K562 (cell line): Measurements from ENCODE around the gene ADGRG1. TPM values are rescaled to one million over a fixed set of nuclear protein-coding genes. Genes with fewer than 3 reads are reported as not detected.

Experiments
- ATAC-seq: fragments of 200-7000 bp; cut with Tn5 transposase; 3 replicates; pipeline ENCODE4 v1.9.1; 2020; ENCODE audit warnings: moderate library complexity
- BruUV-seq: library from RNA; stranded (reverse); fragments of 400-500 nt; replicated peaks from 2 replicates; lab custom pipeline; 2021; lab: Mats Ljungman, UMichigan
- CTCF ChIA-PET: fragments of 300-600 bp; formaldehyde crosslinking; extraction: SDS; loops from one replicate; lab custom pipeline; 2021; ENCODE audit warnings: low intra/inter-chr PET ratio; lab: Yijun Ruan, JAX
- POLR2A ChIA-PET: fragments of 300-600, 350-650 bp; sonication (Branson Sonifier 250); formaldehyde crosslinking; extraction: SDS; loops from one replicate; lab custom pipeline; 2021; ENCODE audit warnings: antibody characterized with exemption, inconsistent platforms; lab: Yijun Ruan, JAX
- DNase-seq, 4 experiments: peaks; one replicate each; pipeline versions ENCODE4 v3.0.0 to v3.0.0-alpha.2; 2011 to 2018; ENCODE audit warnings: low spot score in 3 of 4, mixed read lengths in 3 of 4; ENCODE audit errors: extremely low read depth in 1 of 4
- FAIRE-seq: peaks from 2 replicates; lab custom pipeline; 2011; peaks lifted over from hg19 to GRCh38; lab: Jason Lieb, UNC
- H2AFZ ChIP-seq: 2 replicates; pipeline ENCODE4 v1.6.0; 2011; ENCODE audit warnings: low read depth, low read length, control low read depth, inconsistent platforms
- H3K27ac ChIP-seq: fragments of 200-600 bp; 3 replicates; pipeline ENCODE4 v1.8.0; 2011; ENCODE audit warnings: low read depth, mild to moderate bottlenecking, control low read depth, inconsistent platforms, low read length, moderate library complexity, mixed read lengths; ENCODE audit errors: extremely low read depth
- H3K27me3 ChIP-seq, 2 experiments: fragments of 300-600 bp in 1 of 2; 2 replicates in 1 of 2; 3 replicates in 1 of 2; pipeline versions ENCODE4 v1.6.0 to v1.8.0; 2011; ENCODE audit warnings: inconsistent platforms in 2 of 2, low read length in 2 of 2, mild to moderate bottlenecking in 1 of 2, mixed read lengths in 1 of 2, moderate library complexity in 1 of 2; ENCODE audit not compliant: control insufficient read depth in 2 of 2, insufficient read depth in 2 of 2
- H3K36me3 ChIP-seq: fragments of 300-600 bp; 3 replicates; pipeline ENCODE4 v1.8.0; 2011; ENCODE audit warnings: mild to moderate bottlenecking, low read length, inconsistent platforms; ENCODE audit not compliant: control insufficient read depth, insufficient read depth
- H3K4me1 ChIP-seq, 2 experiments: fragments of 200-600 bp in 1 of 2; replicated peaks in 1 of 2; 2 replicates in 1 of 2; 3 replicates in 1 of 2; pipeline versions ENCODE4 v1.5.1 to v1.8.0; 2011; ENCODE audit warnings: inconsistent platforms in 2 of 2, low read length in 2 of 2, mild to moderate bottlenecking in 1 of 2, mixed read lengths in 1 of 2, moderate library complexity in 1 of 2; ENCODE audit not compliant: control insufficient read depth in 2 of 2, insufficient read depth in 2 of 2
- H3K4me2 ChIP-seq: 2 replicates; pipeline ENCODE4 v1.6.1; 2011; ENCODE audit warnings: low read length, control low read depth, inconsistent platforms, mixed read lengths; ENCODE audit not compliant: insufficient read depth
- H3K4me3 ChIP-seq: fragments of 200-600 bp; sonication (generic), shearing (Covaris generic); 2 replicates; pipeline ENCODE4 v1.5.1; 2016; ENCODE audit warnings: control low read depth, inconsistent platforms
- H3K79me2 ChIP-seq: fragments of 200-600 bp; 3 replicates; pipeline ENCODE4 v1.8.0; 2011; ENCODE audit warnings: low read length, inconsistent platforms; ENCODE audit not compliant: control insufficient read depth, insufficient read depth
- H3K9ac ChIP-seq, 2 experiments: 2 replicates each; pipeline versions ENCODE4 v1.6.0 to v1.6.1; 2011; ENCODE audit warnings: low read depth in 2 of 2, low read length in 2 of 2, control low read depth in 1 of 2, inconsistent platforms in 1 of 2, mild to moderate bottlenecking in 1 of 2, mixed read lengths in 1 of 2; ENCODE audit not compliant: insufficient read depth in 1 of 2
- H3K9me1 ChIP-seq: one replicate; pipeline ENCODE4 v1.6.0; 2011; ENCODE audit warnings: inconsistent platforms, mild to moderate bottlenecking, low read length, moderate library complexity; ENCODE audit not compliant: control insufficient read depth, insufficient read depth
- H3K9me3 ChIP-seq: replicated peaks from 2 replicates; pipeline ENCODE4 v1.5.1; 2011; ENCODE audit warnings: low read depth, low read length, inconsistent platforms; ENCODE audit not compliant: control insufficient read depth, insufficient read depth
- H4K20me1 ChIP-seq: replicated peaks from 2 replicates; pipeline ENCODE4 v1.6.1; 2011; ENCODE audit warnings: low read length, inconsistent platforms, mixed read lengths; ENCODE audit not compliant: control insufficient read depth, insufficient read depth
- HDGF ChIP-seq: fragments of 450-650 bp; IDR thresholded peaks from 2 replicates; pipeline ENCODE4 v1.6.1; 2016
- PCBP2 ChIP-seq: fragments of 200-400 bp; formaldehyde crosslinking; IDR thresholded peaks from 2 replicates; pipeline ENCODE4 v1.6.1; 2018; ENCODE audit warnings: low read length, low read depth, mild to moderate bottlenecking, moderate library complexity; ENCODE audit not compliant: poor library complexity, severe bottlenecking
- RFX1 ChIP-seq: fragments of 450-650 bp; IDR thresholded peaks from 2 replicates; pipeline ENCODE4 v1.6.1; 2016; ENCODE audit warnings: mild to moderate bottlenecking, moderate library complexity
- TAF1 ChIP-seq: IDR thresholded peaks from 2 replicates; pipeline ENCODE4 v1.6.1; 2011; ENCODE audit warnings: mild to moderate bottlenecking, low read length, moderate library complexity; ENCODE audit not compliant: insufficient read depth, control insufficient read depth, severe bottlenecking; ENCODE audit errors: extremely low read depth
- WGBS: fragments of 100-300 bp; shearing (Covaris generic); methylation state at CpG from one replicate; pipeline ENCODE4 v1.1.6; 2016; ENCODE audit warnings: low coverage, mixed read lengths; ENCODE audit not compliant: insufficient coverage; ENCODE audit errors: missing lambda C conversion rate; 5-methylcytosine and 5-hydroxymethylcytosine counted together
- in situ Hi-C: fragments of 300-500 bp; cut with MboI; formaldehyde crosslinking; loops from 4 replicates; pipeline ENCODE4 v1.15.0; 2018; ENCODE audit warnings: inconsistent platforms, mixed read lengths
- intact Hi-C: fragments of 100-400 bp; cut with micrococcal nuclease; formaldehyde crosslinking; loops from 2 replicates; pipeline ENCODE4 v1.14.2; 2022
- polyA plus RNA-seq, 8 experiments: library from polyadenylated mRNA; depleted of rRNA in 4 of 8; stranded (reverse) in 5 of 8; unstranded in 3 of 8; fragments of >200 nt; fragmentation: Nextera tagmentation in 2 of 8; fragmentation: Illumina TruSeq in 1 of 8; extraction: Ambion mirVana in 2 of 8; extraction: Trizol in 1 of 8; gene quantifications; 2 replicates each; pipeline versions ENCODE4 v1.2.1 to v1.2.3, GENCODE V29; 2011 to 2014; ENCODE audit warnings: inconsistent platforms in 1 of 8, missing spikeins in 1 of 8
- total RNA-seq, 7 experiments: library from RNA; depleted of rRNA in 6 of 7; stranded (reverse); fragments of >200 nt in 6 of 7; fragmentation: Illumina TruSeq in 2 of 7; extraction: Trizol in 2 of 7; gene quantifications; 2 replicates each; pipeline versions ENCODE4 v1.2.1 to v1.2.3, GENCODE V29; 2011 to 2021; ENCODE audit warnings: low replicate concordance in 1 of 7
- TF ChIP-seq, protein P1 (sequence below): IDR thresholded peaks from 3 replicates; pipeline ENCODE4 v1.6.1; 2011; ENCODE audit warnings: borderline replicate concordance, mild to moderate bottlenecking, moderate library complexity; ENCODE audit not compliant: insufficient read length; ENCODE audit errors: extremely low read depth
- TF ChIP-seq, protein P2 (sequence below): sonication (generic); formaldehyde crosslinking; IDR thresholded peaks from 2 replicates; pipeline ENCODE4 v1.8.1; 2023; ENCODE audit warnings: mild to moderate bottlenecking, missing genetic modification reagents
- TF ChIP-seq, protein P3 (sequence below): fragments of 250-450 bp; sonication (Bioruptor Pico); IDR thresholded peaks from 2 replicates; pipeline ENCODE4 v1.4.0; 2020; ENCODE audit warnings: mild to moderate bottlenecking
- TF ChIP-seq, protein P4 (sequence below): sonication (generic); formaldehyde crosslinking; IDR thresholded peaks from 2 replicates; pipeline ENCODE4 v1.8.1; 2023; ENCODE audit warnings: mild to moderate bottlenecking, missing genetic modification reagents, moderate library complexity
- TF ChIP-seq, protein P5 (sequence below): fragments of 250-450 bp; sonication (Bioruptor Pico); IDR thresholded peaks from 2 replicates; pipeline ENCODE4 v1.8.0; 2021; ENCODE audit warnings: moderate library complexity, mild to moderate bottlenecking, inconsistent platforms

Gene ADGRG1
- total and polyA plus RNA-seq, 9 of the 15 experiments (the other 6 are each of a cell fraction or from before 2014, with no cell fraction given) = 0.04 to 0.31 (median 0.16) TPM; not detected in 6

DNA sequence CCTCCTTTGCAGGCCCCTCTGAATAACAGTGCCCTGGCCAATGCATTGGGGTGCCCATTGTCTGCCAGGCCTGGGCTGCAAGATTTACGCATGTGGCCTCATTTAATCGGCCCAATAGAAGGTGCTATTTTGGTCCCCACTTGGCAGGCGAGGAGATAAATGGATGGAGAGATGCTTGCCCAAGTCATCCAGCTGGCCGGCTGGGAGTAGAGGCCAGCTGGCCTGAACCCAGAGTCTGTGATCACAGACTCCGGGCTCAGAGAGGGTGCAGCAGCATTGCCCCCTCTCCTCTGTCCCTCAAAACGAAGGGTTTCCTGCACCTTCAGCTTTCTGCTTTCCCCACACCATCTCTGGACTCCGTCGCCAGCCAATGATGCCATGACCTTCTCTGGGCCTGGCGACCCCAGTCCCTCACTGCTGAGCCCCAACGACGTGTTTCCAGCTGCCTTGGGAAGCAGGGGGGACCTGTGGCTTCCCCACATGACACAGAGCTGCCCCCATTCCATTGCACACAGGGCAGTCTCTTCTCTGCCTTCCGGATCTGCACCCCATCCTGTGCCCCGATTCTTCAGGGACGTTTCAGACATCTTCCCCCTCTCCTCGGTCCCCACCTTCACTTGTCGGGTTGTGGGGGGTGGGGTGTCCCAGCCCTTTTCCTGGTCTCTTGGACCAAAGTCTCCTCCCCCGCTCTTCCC lies 3.5 kb upstream of the ADGRG1 start:
- Histone ChIP-seq H3K9ac (no peak overlapping the region), H3K4me1 (peaks cover 7 to 40% of the 10 kb centered on the region in 2 experiments; a peak in 4 of 5 replicates)
- POLR2A ChIA-PET = interaction anchor here (1.1 to 1.7 kb wide), 2 partner anchors 15 to 16 kb away, joined by 3 to 5 read pairs; no protein-coding TSS in a partner anchor

More for the DNA sequence above, 3.5 kb upstream of the ADGRG1 start:
- Histone ChIP-seq H3K27ac (no peak overlapping the region), H3K79me2 (no peaks in the 10 kb centered on the region), H3K9me3 (no peaks in the 10 kb centered on the region), H3K36me3 (no peaks in the 10 kb centered on the region), H3K4me3 (no peak overlapping the region), H2AFZ (no peak overlapping the region), H3K9me1 (no peaks in the 10 kb centered on the region), H4K20me1 (no peaks in the 10 kb centered on the region), H3K4me2 (no peak overlapping the region), H3K27me3 (peaks cover 0 to 63% of the 10 kb centered on the region in 2 experiments; a peak in 2 of 5 replicates)
- BruUV-seq = no TSS peak
- no peak for DNase-seq
- ATAC-seq = no peak
- no peak for FAIRE-seq
- intact Hi-C loops = no loop called here
- TF ChIP-seq, protein P1, sequence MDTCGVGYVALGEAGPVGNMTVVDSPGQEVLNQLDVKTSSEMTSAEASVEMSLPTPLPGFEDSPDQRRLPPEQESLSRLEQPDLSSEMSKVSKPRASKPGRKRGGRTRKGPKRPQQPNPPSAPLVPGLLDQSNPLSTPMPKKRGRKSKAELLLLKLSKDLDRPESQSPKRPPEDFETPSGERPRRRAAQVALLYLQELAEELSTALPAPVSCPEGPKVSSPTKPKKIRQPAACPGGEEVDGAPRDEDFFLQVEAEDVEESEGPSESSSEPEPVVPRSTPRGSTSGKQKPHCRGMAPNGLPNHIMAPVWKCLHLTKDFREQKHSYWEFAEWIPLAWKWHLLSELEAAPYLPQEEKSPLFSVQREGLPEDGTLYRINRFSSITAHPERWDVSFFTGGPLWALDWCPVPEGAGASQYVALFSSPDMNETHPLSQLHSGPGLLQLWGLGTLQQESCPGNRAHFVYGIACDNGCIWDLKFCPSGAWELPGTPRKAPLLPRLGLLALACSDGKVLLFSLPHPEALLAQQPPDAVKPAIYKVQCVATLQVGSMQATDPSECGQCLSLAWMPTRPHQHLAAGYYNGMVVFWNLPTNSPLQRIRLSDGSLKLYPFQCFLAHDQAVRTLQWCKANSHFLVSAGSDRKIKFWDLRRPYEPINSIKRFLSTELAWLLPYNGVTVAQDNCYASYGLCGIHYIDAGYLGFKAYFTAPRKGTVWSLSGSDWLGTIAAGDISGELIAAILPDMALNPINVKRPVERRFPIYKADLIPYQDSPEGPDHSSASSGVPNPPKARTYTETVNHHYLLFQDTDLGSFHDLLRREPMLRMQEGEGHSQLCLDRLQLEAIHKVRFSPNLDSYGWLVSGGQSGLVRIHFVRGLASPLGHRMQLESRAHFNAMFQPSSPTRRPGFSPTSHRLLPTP = no peak
- TF ChIP-seq, protein P2, sequence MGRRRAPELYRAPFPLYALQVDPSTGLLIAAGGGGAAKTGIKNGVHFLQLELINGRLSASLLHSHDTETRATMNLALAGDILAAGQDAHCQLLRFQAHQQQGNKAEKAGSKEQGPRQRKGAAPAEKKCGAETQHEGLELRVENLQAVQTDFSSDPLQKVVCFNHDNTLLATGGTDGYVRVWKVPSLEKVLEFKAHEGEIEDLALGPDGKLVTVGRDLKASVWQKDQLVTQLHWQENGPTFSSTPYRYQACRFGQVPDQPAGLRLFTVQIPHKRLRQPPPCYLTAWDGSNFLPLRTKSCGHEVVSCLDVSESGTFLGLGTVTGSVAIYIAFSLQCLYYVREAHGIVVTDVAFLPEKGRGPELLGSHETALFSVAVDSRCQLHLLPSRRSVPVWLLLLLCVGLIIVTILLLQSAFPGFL (CRISPR knock-in tag) = no peak
- TF ChIP-seq, protein P3, sequence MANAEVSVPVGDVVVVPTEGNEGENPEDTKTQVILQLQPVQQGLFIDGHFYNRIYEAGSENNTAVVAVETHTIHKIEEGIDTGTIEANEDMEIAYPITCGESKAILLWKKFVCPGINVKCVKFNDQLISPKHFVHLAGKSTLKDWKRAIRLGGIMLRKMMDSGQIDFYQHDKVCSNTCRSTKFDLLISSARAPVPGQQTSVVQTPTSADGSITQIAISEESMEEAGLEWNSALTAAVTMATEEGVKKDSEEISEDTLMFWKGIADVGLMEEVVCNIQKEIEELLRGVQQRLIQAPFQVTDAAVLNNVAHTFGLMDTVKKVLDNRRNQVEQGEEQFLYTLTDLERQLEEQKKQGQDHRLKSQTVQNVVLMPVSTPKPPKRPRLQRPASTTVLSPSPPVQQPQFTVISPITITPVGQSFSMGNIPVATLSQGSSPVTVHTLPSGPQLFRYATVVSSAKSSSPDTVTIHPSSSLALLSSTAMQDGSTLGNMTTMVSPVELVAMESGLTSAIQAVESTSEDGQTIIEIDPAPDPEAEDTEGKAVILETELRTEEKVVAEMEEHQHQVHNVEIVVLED (CRISPR knock-in tag) = no peak
- no peak for TF ChIP-seq TAF1
- no peak for TF ChIP-seq HDGF
- TF ChIP-seq, protein P4, sequence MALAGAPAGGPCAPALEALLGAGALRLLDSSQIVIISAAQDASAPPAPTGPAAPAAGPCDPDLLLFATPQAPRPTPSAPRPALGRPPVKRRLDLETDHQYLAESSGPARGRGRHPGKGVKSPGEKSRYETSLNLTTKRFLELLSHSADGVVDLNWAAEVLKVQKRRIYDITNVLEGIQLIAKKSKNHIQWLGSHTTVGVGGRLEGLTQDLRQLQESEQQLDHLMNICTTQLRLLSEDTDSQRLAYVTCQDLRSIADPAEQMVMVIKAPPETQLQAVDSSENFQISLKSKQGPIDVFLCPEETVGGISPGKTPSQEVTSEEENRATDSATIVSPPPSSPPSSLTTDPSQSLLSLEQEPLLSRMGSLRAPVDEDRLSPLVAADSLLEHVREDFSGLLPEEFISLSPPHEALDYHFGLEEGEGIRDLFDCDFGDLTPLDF (CRISPR knock-in tag) = no peak
- TF ChIP-seq, protein P5, sequence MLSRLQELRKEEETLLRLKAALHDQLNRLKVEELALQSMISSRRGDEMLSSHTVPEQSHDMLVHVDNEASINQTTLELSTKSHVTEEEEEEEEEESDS = no peak
- TF ChIP-seq RFX1 = no peak
- no peak for TF ChIP-seq PCBP2
- 19% methylated on average over 15 of the region's 17 CpGs for WGBS
- in situ Hi-C loops = no loop called here
- CTCF ChIA-PET = no interaction called here
